Progenitor cell of endocrine pancreas (in vitro differentiated cells): ENCODE data around the gene DSC2. TPM values are rescaled to one million over a fixed set of nuclear protein-coding genes. Genes with fewer than 3 reads are reported as not detected.

Experiments
- DNase-seq: peaks from one replicate; pipeline ENCODE4 v3.0.0; 2021; ENCODE audit warnings: low spot score; ENCODE audit not compliant: unreplicated experiment
- H3K27ac Mint-ChIP-seq: 2 replicates; pipeline ENCODE4 v1.8.0; 2021; ENCODE audit warnings: mild to moderate bottlenecking, moderate library complexity, mixed read lengths
- H3K27me3 Mint-ChIP-seq: 2 replicates; pipeline ENCODE4 v1.8.0; 2021; ENCODE audit warnings: mixed read lengths
- H3K36me3 Mint-ChIP-seq: 2 replicates; pipeline ENCODE4 v1.8.0; 2022; ENCODE audit warnings: mixed read lengths; ENCODE audit not compliant: insufficient read depth
- H3K4me1 Mint-ChIP-seq: 2 replicates; pipeline ENCODE4 v1.8.0; 2021; ENCODE audit warnings: low read depth, mixed read lengths
- H3K4me3 Mint-ChIP-seq: 2 replicates; pipeline ENCODE4 v1.8.0; 2021; ENCODE audit warnings: low read depth, mild to moderate bottlenecking, moderate library complexity, mixed read lengths
- H3K9me3 Mint-ChIP-seq: 2 replicates; pipeline ENCODE4 v1.8.0; 2021; ENCODE audit warnings: low read depth, mixed read lengths
- CTCF ChIP-seq: fragments of 200-600 bp; sonication (generic); IDR thresholded peaks from one replicate; pipeline ENCODE4 v1.5.0; 2021; ENCODE audit warnings: antibody characterized with exemption, mild to moderate bottlenecking; ENCODE audit not compliant: unreplicated experiment
- total RNA-seq: library from RNA; stranded (reverse); gene quantifications from 2 replicates; pipeline ENCODE4 v1.2.1, GENCODE V29; 2021

Gene DSC2
- total RNA-seq, 1 donor from 2014 or later = 94.1 TPM

GRCh38 chr18:31065036-31065773 is 37.0 kb downstream of the DSC2 start:
- DNase-seq = no peak
- Mint-ChIP-seq H3K27ac (no peak overlapping the region), H3K9me3 (no peaks in the 10 kb centered on the region), H3K4me3 (no peak overlapping the region), H3K36me3 (peaks cover 27% of the 10 kb centered on the region), H3K4me1 (peaks cover 2% of the 10 kb centered on the region), H3K27me3 (no peaks in the 10 kb centered on the region)
- no peak for TF ChIP-seq CTCF

- no peak overlapping the region for H3K27ac Mint-ChIP-seq
- H3K4me1 Mint-ChIP-seq = peaks cover 2% of the 10 kb centered on the region
- no peaks in the 10 kb centered on the region for H3K27me3 Mint-ChIP-seq
- peaks cover 22% of the 10 kb centered on the region for H3K36me3 Mint-ChIP-seq
- no peak overlapping the region for H3K4me3 Mint-ChIP-seq
- TF ChIP-seq CTCF = no peak
- H3K9me3 Mint-ChIP-seq = no peaks in the 10 kb centered on the region
- no peak for DNase-seq
These were observed 38.1 kb downstream of the DSC2 start for GRCh38 chr18:31064130-31064529.

- DNase-seq = no peak
- Mint-ChIP-seq H3K4me1 (peaks cover 7% of the 10 kb centered on the region), H3K36me3 (peaks cover 13% of the 10 kb centered on the region), H3K4me3 (no peak overlapping the region), H3K27ac (no peak overlapping the region), H3K27me3 (no peaks in the 10 kb centered on the region), H3K9me3 (no peaks in the 10 kb centered on the region)
- no peak for TF ChIP-seq CTCF
These were observed 40.3 kb downstream of the DSC2 start for GRCh38 chr18:31061945-31062344.

GRCh38 chr18:31058897-31059296 is 43.3 kb downstream of the DSC2 start:
- peaks cover 21% of the 10 kb centered on the region for H3K4me1 Mint-ChIP-seq
- H3K4me3 Mint-ChIP-seq = no peak overlapping the region
- no peaks in the 10 kb centered on the region for H3K9me3 Mint-ChIP-seq
- no peaks in the 10 kb centered on the region for H3K36me3 Mint-ChIP-seq
- no peaks in the 10 kb centered on the region for H3K27me3 Mint-ChIP-seq
- DNase-seq = no peak
- H3K27ac Mint-ChIP-seq = peak overlapping the region; percentile 23
- TF ChIP-seq CTCF = no peak

- Mint-ChIP-seq H3K9me3 (peaks cover 3% of the 10 kb centered on the region), H3K27me3 (no peaks in the 10 kb centered on the region), H3K36me3 (no peaks in the 10 kb centered on the region), H3K4me3 (no peak overlapping the region), H3K4me1 (peaks cover 23% of the 10 kb centered on the region), H3K27ac (no peak overlapping the region)
- DNase-seq = no peak
- no peak for TF ChIP-seq CTCF
These were observed 44.3 kb downstream of the DSC2 start for GRCh38 chr18:31057917-31058316.
